ENCODE results near the gene GRID2.

GRCh38 chr4:93540562-93540961, 1236.8 kb downstream of the GRID2 start:
- TF ChIP-seq CTCF (IDR thresholded peaks at IDR 0.05; ENCODE audit: low read length), result no peak
- no peak for TF ChIP-seq EZH2 (optimal IDR thresholded peaks at IDR 0.05; ENCODE audit: low read depth, low read length)

Measured in MM.1S (cell line).